HG03432 (cell line): Measurements from ENCODE around the gene TUBAL3.

ENCODE experiments used
- ATAC-seq: cut with Tn5 transposase; IDR thresholded peaks from one replicate; pipeline ENCODE4 v1.9.1; 2021; ENCODE audit warnings: mild to moderate bottlenecking, moderate library complexity; ENCODE audit not compliant: unreplicated experiment

Gene TUBAL3

DNA sequence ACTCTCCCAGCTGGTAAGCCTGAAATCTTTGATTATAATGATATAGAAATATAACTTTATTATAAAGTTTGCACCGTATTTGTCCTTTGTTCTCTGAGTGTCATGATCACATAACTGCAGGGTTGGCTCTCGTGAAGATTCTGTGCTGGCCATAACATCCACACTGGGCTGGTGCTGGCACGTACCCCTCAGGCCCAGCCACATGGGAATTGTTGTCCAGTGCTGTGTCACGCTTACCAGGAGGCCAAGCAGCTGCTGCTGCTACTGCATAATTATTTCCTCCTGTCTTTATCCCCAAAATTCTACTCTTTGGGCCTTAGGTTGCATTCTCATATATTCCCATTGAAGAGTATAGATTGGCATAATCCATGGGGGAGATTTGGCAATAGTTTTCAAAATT, 60.6 kb downstream of the TUBAL3 start:
- ATAC-seq = no peak

DNA sequence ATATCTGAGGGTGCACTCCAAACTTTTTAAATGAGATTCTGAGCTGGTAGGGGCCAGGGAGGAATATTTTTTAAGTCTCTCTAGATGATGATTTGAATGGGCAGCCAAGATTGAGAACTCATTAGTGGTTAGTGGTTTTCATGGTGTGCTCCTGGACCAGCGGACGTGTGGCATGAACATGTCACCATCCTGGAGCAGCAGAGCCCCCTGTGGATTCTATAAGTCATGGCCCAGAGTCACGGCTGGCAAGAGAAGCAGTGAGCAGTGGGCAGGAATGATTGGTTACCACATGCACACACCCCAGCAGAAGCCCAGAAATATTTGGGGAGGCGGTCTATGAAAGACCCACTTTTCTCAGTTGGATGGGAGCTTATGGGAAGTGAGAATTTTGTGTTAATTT, 61.1 kb downstream of the TUBAL3 start:
- ATAC-seq = no peak
